Stimulated activated CD4-positive, alpha-beta T cell treated with anti-CD3 and anti-CD28 coated beads, Interleukin-2, amount 100 ng/mL, for 4 hours (primary cell): Measurements from ENCODE around the gene SLC9A2.

Experiments
- DNase-seq: peaks from one replicate; pipeline ENCODE4 v3.0.0-alpha.2; 2020; ENCODE audit warnings: low read depth

The SLC9A2 gene

GRCh38 chr2:102735416-102736109 is 116.2 kb downstream of the SLC9A2 start:
- no peak for DNase-seq

- DNase-seq: no peak
Measured at GRCh38 chr2:102736110-102736409, 116.7 kb downstream of the SLC9A2 start.

GRCh38 chr2:102736410-102737409 is 117.4 kb downstream of the SLC9A2 start:
- peak; percentile 84 for DNase-seq

GRCh38 chr2:102737431-102737830 is 118.1 kb downstream of the SLC9A2 start:
- no peak for DNase-seq

GRCh38 chr2:102743259-102743658 is 123.9 kb downstream of the SLC9A2 start:
- no peak for DNase-seq

GRCh38 chr2:102748107-102748506 is 128.8 kb downstream of the SLC9A2 start:
- no peak for DNase-seq

GRCh38 chr2:102749938-102750337 is 130.6 kb downstream of the SLC9A2 start:
- no peak for DNase-seq

GRCh38 chr2:102753563-102754159 is 134.3 kb downstream of the SLC9A2 start:
- no peak for DNase-seq

GRCh38 chr2:102754456-102755145 is 135.2 kb downstream of the SLC9A2 start:
- no peak for DNase-seq

- no peak for DNase-seq
Measured at GRCh38 chr2:102755284-102755683, 135.9 kb downstream of the SLC9A2 start.

GRCh38 chr2:102758439-102758838 is 139.1 kb downstream of the SLC9A2 start:
- no peak for DNase-seq
